Lower leg skin (tissue), 4 donors: Measurements from ENCODE around the gene CCDC88C. TPM values are rescaled to one million over a fixed set of nuclear protein-coding genes. Genes with fewer than 3 reads are reported as not detected.

Source experiments
- DNase-seq, 2 donors: peaks; one replicate each; pipeline ENCODE4 v3.0.0-alpha.2; 2019; ENCODE audit warnings: low spot score in 2 of 2
- H3K4me3 ChIP-seq: fragments of 200-600 bp; sonication (generic); 2 replicates; pipeline ENCODE4 v1.5.1; 2017; ENCODE audit warnings: mild to moderate bottlenecking, low read depth; ENCODE audit not compliant: poor library complexity, severe bottlenecking
- POLR2A ChIP-seq, 2 donors: fragments of 450-650 bp; IDR thresholded peaks; one replicate each; pipeline ENCODE4 v1.6.1; 2016 to 2017; ENCODE audit warnings: antibody characterized with exemption in 2 of 2, mild to moderate bottlenecking in 1 of 2, moderate library complexity in 1 of 2
- WGBS, 2 donors: methylation state at CpG; one replicate each; pipeline ENCODE4 v1.1.5; 2018; 5-methylcytosine and 5-hydroxymethylcytosine counted together
- intact Hi-C: fragments of 100-400 bp; cut with DNase I; formaldehyde crosslinking; loops from one replicate; pipeline ENCODE4 v1.15.0; 2023; ENCODE audit warnings: low total_unique reads
- total RNA-seq, 4 donors: library from RNA; depleted of rRNA; stranded (reverse); fragments of >200 nt; gene quantifications; one replicate each; pipeline ENCODE4 v1.1.0, GENCODE V29; 2016
- TF ChIP-seq, protein P1 (sequence below), 3 donors: fragments of 450-650 bp; IDR thresholded peaks; one replicate each; pipeline ENCODE4 v1.5.1; 2016; ENCODE audit warnings: antibody characterized with exemption in 3 of 3, mild to moderate bottlenecking in 3 of 3, moderate library complexity in 2 of 3

CCDC88C gene
- total RNA-seq, 4 donors from 2014 or later, result 8.5 to 21.8 (median 13.4) TPM

DNA sequence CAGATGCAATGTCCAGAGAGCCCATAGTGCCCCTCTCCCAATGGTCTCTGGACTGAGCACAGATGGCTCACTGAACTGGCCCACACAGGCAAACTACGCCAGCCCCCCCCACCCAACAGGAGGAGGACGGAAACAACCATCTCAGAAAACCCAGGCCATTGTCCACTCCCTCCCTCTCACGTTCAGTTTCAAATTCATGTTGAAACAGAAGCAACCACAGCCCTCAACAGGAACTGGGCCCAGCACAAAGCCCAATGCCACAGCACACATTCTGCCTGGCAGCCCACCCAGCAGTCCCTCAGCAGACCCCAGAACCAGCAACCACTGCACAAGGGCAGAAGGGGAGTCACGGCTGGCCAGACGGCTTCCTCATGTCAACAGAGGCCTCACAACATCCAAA lies 10.6 kb downstream of the CCDC88C start:
- intact Hi-C loops, result no loop called here

GRCh38 chr14:91406451-91406850 lies 11.2 kb downstream of the CCDC88C start:
- intact Hi-C loops, result no loop called here
- TF ChIP-seq POLR2A (IDR thresholded peaks at IDR 0.05), result no peak
- TF ChIP-seq, protein P1, sequence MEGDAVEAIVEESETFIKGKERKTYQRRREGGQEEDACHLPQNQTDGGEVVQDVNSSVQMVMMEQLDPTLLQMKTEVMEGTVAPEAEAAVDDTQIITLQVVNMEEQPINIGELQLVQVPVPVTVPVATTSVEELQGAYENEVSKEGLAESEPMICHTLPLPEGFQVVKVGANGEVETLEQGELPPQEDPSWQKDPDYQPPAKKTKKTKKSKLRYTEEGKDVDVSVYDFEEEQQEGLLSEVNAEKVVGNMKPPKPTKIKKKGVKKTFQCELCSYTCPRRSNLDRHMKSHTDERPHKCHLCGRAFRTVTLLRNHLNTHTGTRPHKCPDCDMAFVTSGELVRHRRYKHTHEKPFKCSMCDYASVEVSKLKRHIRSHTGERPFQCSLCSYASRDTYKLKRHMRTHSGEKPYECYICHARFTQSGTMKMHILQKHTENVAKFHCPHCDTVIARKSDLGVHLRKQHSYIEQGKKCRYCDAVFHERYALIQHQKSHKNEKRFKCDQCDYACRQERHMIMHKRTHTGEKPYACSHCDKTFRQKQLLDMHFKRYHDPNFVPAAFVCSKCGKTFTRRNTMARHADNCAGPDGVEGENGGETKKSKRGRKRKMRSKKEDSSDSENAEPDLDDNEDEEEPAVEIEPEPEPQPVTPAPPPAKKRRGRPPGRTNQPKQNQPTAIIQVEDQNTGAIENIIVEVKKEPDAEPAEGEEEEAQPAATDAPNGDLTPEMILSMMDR (IDR thresholded peaks at IDR 0.05), result no peak
- no peak for DNase-seq
- 93 to 94% methylated on average over 8 of the region's 8 CpGs for WGBS, 2 donors
- H3K4me3 ChIP-seq, result no peak overlapping the region

More for the DNA sequence above, 10.6 kb downstream of the CCDC88C start:
- no peak for DNase-seq
- TF ChIP-seq, protein P1 (IDR thresholded peaks at IDR 0.05), result no peak
- TF ChIP-seq POLR2A (IDR thresholded peaks at IDR 0.05), result no peak
- no peak overlapping the region for H3K4me3 ChIP-seq
- WGBS, 2 donors, result 81 to 84% methylated on average over 5 of the region's 5 CpGs

GRCh38 chr14:91405724-91406435 lies 11.7 kb downstream of the CCDC88C start:
- no peak for TF ChIP-seq POLR2A (IDR thresholded peaks at IDR 0.05)
- TF ChIP-seq, protein P1 (IDR thresholded peaks at IDR 0.05), result no peak
- intact Hi-C loops, result no loop called here
- H3K4me3 ChIP-seq, result no peak overlapping the region

DNA sequence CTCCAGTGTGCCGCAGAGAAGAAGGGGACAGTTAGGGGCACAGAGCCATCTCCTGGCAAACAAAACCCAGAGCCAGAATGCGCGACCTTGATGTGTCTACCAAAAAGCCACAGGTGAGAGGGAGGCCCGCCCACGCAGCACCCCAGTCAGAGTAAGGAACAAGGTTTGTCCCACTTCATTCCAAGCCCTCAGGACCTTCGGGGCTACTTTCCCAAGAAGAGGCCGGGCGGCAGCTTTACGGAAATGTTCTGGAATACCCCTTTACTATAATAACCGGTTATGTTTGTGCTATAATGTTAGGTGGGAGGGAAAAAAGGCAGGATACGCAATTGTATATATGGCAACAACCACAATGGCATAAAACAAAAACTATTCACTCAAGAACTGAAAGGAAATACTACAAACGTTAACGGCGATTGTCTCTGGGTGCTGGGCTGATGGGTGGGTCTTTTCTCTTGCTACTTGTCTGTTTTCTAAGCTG lies 12.3 kb downstream of the CCDC88C start:
- intact Hi-C loops, result no loop called here
- H3K4me3 ChIP-seq, result no peak overlapping the region
- TF ChIP-seq, protein P1 (IDR thresholded peaks at IDR 0.05), result no peak
- no peak for TF ChIP-seq POLR2A (IDR thresholded peaks at IDR 0.05)
- WGBS, 2 donors, result 85 to 86% methylated on average over 14 of the region's 14 CpGs
- no peak for DNase-seq

More at GRCh38 chr14:91405724-91406435, 11.7 kb downstream of the CCDC88C start:
- 74 to 78% methylated on average over 7 of the region's 7 CpGs for WGBS, 2 donors
- no peak for DNase-seq

DNA sequence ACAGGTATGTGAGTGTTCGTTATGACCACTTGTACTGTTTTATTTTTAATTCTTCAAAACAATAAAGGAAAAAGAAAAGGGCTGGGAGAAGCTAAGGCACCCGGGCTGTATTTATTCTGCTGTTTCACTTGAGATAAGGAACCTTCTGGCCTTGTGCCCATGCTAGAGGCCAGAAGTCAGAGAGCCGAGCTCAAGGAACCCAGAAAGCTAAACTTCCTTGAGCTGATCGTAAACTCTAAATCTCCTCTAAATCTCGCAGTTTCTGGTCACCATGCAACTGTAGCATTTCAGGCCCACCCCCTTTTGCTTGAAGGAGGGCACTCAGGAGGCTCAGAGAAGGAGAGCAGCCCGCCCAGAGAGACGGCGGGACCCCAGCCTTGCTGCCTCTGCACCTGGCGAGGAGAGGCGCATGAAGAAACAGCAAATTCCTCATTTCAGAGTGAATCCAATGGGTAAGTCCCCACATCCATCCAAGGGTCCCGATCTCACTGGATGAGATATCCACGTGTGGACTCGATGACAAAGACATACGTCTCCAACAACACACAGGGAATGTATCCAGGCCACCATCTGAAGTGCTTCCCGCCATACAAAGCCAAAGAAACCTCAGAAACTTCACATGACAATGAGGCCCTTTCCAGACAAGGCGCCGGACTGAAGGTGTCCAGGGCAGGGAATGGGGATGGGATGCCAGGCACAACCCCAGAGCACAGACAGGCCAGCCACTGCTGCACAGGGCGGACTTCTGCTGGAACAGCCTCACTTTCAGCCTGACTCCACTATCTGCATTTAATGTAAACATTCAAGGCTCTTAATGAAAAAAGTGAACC lies 14.6 kb downstream of the CCDC88C start:
- DNase-seq, result no peak
- intact Hi-C loops, result no loop called here
- no peak overlapping the region for H3K4me3 ChIP-seq
- TF ChIP-seq, protein P1 (IDR thresholded peaks at IDR 0.05), result no peak
- TF ChIP-seq POLR2A (IDR thresholded peaks at IDR 0.05), result no peak
- 79 to 82% methylated on average over 18 of the region's 18 CpGs for WGBS, 2 donors
